Smooth muscle cell (in vitro differentiated cells): Measurements from ENCODE around the gene SLC30A1. TPM values are rescaled to one million over a fixed set of nuclear protein-coding genes. Genes with fewer than 3 reads are reported as not detected.
A peak's percentile ranks its signal among the peaks of the same experiment; 100 is the strongest.

Experiments
- DNase-seq: peaks from one replicate; lab custom pipeline; 2025; ENCODE audit not compliant: unreplicated experiment; lab: John Stamatoyannopoulos, UW
- H2AFZ ChIP-seq: fragments of 200-600 bp; sonication (generic); 2 replicates; pipeline ENCODE4 v1.6.0; 2016; ENCODE audit warnings: antibody characterized with exemption, low read depth, mild to moderate bottlenecking
- H3F3A ChIP-seq: fragments of 200-600 bp; sonication (generic); 2 replicates; pipeline ENCODE4 v1.6.0; 2017; ENCODE audit warnings: antibody characterized with exemption, low read depth
- H3K27ac ChIP-seq: fragments of 200-600 bp; sonication (generic); 2 replicates; pipeline ENCODE4 v1.5.1; 2016; ENCODE audit warnings: low read depth, mild to moderate bottlenecking
- H3K27me3 ChIP-seq: fragments of 200-600 bp; sonication (generic); 2 replicates; pipeline ENCODE4 v1.6.1; 2016; ENCODE audit warnings: low read depth, mild to moderate bottlenecking
- H3K36me3 ChIP-seq: fragments of 200-600 bp; sonication (generic); 2 replicates; pipeline ENCODE4 v1.5.1; 2016; ENCODE audit warnings: low read depth
- H3K4me1 ChIP-seq: fragments of 200-600 bp; sonication (generic); 2 replicates; pipeline ENCODE4 v1.5.1; 2016; ENCODE audit warnings: low read depth
- H3K4me2 ChIP-seq: fragments of 200-600 bp; sonication (generic); 2 replicates; pipeline ENCODE4 v1.6.0; 2016; ENCODE audit warnings: mild to moderate bottlenecking
- H3K4me3 ChIP-seq: fragments of 200-600 bp; sonication (generic); 2 replicates; pipeline ENCODE4 v1.5.1; 2016; ENCODE audit warnings: mild to moderate bottlenecking
- H3K79me2 ChIP-seq: fragments of 200-600 bp; sonication (generic); 2 replicates; pipeline ENCODE4 v1.6.0; 2016; ENCODE audit warnings: low read depth, mild to moderate bottlenecking
- H3K9ac ChIP-seq: fragments of 200-600 bp; sonication (generic); 2 replicates; pipeline ENCODE4 v1.6.0; 2016; ENCODE audit warnings: low read depth
- H3K9me3 ChIP-seq: fragments of 200-600 bp; sonication (generic); replicated peaks from 2 replicates; pipeline ENCODE4 v1.5.1; 2016; ENCODE audit warnings: low read depth
- H4K20me1 ChIP-seq: fragments of 200-600 bp; sonication (generic); 2 replicates; pipeline ENCODE4 v1.6.0; 2016; ENCODE audit warnings: low read depth
- WGBS: methylation state at CpG from one replicate; pipeline ENCODE4 v1.1.7; 2016; ENCODE audit warnings: low lambda C conversion rate; 5-methylcytosine and 5-hydroxymethylcytosine counted together
- polyA plus RNA-seq: library from polyadenylated mRNA; unstranded; fragments of >200 nt; fragmentation: Nextera tagmentation; extraction: Ambion mirVana; gene quantifications from 2 replicates; pipeline ENCODE4 v1.2.1, GENCODE V29; 2016
- total RNA-seq: library from RNA; depleted of rRNA; stranded (reverse); fragments of >200 nt; gene quantifications from 2 replicates; pipeline ENCODE4 v1.2.3, GENCODE V29; 2014
- TF ChIP-seq, protein P1 (sequence below): fragments of 200-600 bp; sonication (generic); IDR thresholded peaks from 2 replicates; pipeline ENCODE4 v1.5.1; 2017; ENCODE audit warnings: borderline replicate concordance, mild to moderate bottlenecking, antibody characterized with exemption; ENCODE audit not compliant: insufficient read depth, poor library complexity, severe bottlenecking

The SLC30A1 gene
- total and polyA plus RNA-seq, 2 experiments from 2014 or later: 8.0 to 19.0 TPM

DNA sequence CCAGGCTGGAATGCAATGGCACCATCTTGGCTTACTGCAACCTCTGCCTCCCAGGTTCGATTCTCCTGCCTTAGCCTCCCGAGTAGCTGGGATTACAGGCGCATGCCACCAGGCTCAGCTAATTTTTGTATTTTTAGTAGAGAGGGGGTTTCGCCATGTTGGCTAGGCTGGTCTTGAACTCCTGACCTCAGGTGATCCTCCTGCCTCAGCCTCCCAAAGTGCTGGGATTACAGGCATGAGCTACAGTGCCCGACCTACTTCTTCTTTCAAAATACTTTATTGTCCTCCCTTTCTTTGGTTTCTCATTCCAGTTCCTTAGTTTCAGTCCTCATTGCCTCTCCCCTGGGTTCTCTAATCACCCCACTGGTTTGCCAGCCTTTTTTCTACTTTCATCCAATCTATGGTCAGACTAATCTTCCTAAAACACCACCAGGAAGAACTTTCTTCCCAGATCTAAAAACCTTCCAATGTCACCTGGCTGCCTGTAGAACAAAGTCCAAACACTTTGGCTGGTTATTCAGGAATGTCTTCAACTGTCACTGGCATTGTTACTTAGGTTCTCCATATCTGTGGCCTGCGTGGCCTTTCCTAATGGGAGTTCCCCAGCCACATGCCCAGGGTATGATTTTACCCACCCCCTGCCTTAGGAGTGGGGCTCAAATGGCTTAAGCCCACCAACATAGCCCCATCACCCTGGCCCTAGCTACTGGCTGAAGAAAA, 29.0 kb upstream of the SLC30A1 start:
- H3K4me2 ChIP-seq: no peak overlapping the region
- no peak overlapping the region for H3K27ac ChIP-seq
- DNase-seq: no peak
- no peak overlapping the region for H2AFZ ChIP-seq
- no peaks in the 10 kb centered on the region for H3K36me3 ChIP-seq
- peaks cover 3% of the 10 kb centered on the region for H3F3A ChIP-seq
- no peaks in the 10 kb centered on the region for H3K79me2 ChIP-seq
- H3K9ac ChIP-seq: no peak overlapping the region
- no peaks in the 10 kb centered on the region for H3K9me3 ChIP-seq
- no peaks in the 10 kb centered on the region for H3K27me3 ChIP-seq
- no peak overlapping the region for H3K4me3 ChIP-seq
- H3K4me1 ChIP-seq: no peaks in the 10 kb centered on the region
- 91% methylated on average over 6 of the region's 6 CpGs for WGBS
- TF ChIP-seq, protein P1, sequence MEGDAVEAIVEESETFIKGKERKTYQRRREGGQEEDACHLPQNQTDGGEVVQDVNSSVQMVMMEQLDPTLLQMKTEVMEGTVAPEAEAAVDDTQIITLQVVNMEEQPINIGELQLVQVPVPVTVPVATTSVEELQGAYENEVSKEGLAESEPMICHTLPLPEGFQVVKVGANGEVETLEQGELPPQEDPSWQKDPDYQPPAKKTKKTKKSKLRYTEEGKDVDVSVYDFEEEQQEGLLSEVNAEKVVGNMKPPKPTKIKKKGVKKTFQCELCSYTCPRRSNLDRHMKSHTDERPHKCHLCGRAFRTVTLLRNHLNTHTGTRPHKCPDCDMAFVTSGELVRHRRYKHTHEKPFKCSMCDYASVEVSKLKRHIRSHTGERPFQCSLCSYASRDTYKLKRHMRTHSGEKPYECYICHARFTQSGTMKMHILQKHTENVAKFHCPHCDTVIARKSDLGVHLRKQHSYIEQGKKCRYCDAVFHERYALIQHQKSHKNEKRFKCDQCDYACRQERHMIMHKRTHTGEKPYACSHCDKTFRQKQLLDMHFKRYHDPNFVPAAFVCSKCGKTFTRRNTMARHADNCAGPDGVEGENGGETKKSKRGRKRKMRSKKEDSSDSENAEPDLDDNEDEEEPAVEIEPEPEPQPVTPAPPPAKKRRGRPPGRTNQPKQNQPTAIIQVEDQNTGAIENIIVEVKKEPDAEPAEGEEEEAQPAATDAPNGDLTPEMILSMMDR: no peak
- H4K20me1 ChIP-seq: no peaks in the 10 kb centered on the region

DNA sequence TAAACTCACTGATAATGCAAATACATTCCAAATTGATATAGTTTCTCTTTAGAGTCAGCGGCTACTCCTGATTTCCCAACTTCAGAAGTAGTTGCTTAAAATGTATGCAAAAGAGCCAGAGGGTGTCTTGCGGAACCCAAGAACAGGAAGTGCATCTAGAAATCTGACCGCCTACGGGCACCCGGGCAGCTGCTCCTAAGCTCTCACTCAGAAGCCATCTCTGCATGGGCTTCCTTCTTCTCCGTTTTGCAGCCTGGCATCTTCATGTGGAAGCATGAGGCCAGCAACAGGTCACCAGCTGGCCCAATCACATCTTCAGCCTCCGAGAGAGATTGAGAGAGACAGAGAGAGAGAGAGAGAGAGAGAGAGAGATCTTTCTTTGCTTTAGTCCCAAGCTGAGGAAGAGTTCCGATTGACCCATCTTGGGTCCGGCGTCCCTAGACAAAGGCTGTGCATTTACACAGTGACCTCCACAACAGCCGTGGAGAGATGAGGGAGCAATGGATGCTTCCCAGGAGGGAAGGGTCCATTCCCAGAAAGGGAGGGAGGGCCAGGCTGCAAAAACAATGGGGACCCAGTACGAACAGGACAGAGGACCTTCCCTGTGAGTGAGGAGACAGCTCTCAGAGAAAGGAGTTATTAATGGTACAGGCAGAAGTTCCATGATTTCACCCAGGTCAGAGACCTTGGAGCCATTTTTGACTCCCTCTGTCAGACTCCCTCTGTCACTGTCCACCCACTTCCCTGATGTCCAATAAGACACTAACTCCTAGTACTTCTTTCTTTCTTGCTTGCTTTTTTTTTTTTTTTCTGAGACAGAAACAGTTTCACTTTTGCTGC, 28.2 kb upstream of the SLC30A1 start:
- peak overlapping the region; percentile 23 for H3K4me2 ChIP-seq
- H3F3A ChIP-seq: peaks cover under 1% of the 10 kb centered on the region
- H3K9ac ChIP-seq: no peak overlapping the region
- no peaks in the 10 kb centered on the region for H3K79me2 ChIP-seq
- TF ChIP-seq, protein P1: no peak
- H3K27ac ChIP-seq: peak overlapping the region; percentile 13
- H2AFZ ChIP-seq: peak overlapping the region; percentile 59
- H3K4me3 ChIP-seq: no peak overlapping the region
- no peaks in the 10 kb centered on the region for H4K20me1 ChIP-seq
- WGBS: 74% methylated on average over 12 of the region's 12 CpGs
- no peaks in the 10 kb centered on the region for H3K27me3 ChIP-seq
- DNase-seq: no peak
- no peaks in the 10 kb centered on the region for H3K4me1 ChIP-seq
- H3K36me3 ChIP-seq: no peaks in the 10 kb centered on the region
- no peaks in the 10 kb centered on the region for H3K9me3 ChIP-seq

DNA sequence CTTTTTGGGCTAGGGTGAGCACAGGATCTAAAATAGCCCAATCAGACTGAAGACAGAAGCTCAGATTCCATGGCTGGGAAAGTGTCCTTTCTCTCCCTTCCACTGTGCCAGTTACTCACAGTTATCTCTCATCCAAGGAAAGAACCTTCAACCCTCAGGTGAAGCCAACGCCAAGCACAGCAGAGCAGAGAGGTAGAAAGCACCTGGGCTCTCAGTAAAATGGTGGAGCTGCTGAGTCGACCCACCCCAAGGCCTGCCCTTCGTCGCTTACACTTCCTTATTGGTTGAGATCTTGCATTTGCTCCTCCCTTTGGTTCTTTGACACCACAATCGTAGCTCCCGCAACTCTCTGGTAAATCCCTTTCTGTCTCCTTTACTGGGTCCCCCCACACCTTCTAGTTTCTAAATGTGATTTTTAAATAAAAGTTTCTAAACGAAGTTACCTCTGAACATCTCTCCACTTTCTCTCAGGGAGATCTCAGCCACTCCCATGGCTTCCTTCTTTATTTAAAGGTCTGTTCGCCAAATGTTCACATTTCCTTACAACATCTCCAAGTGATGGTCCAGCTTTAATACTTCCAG, 27.5 kb upstream of the SLC30A1 start:
- Histone ChIP-seq H3F3A (peaks cover 3% of the 10 kb centered on the region), H2AFZ (peak overlapping the region; percentile 59), H3K4me1 (no peaks in the 10 kb centered on the region), H3K27ac (peak overlapping the region; percentile 13), H4K20me1 (no peaks in the 10 kb centered on the region), H3K9ac (no peak overlapping the region), H3K79me2 (no peaks in the 10 kb centered on the region), H3K4me2 (peak overlapping the region; percentile 23), H3K27me3 (no peaks in the 10 kb centered on the region), H3K36me3 (no peaks in the 10 kb centered on the region), H3K4me3 (no peak overlapping the region), H3K9me3 (no peaks in the 10 kb centered on the region)
- DNase-seq: no peak
- WGBS: 83% methylated on average over 8 of the region's 8 CpGs
- TF ChIP-seq, protein P1: no peak
